ENCODE results near the gene SF3B2.

DNA sequence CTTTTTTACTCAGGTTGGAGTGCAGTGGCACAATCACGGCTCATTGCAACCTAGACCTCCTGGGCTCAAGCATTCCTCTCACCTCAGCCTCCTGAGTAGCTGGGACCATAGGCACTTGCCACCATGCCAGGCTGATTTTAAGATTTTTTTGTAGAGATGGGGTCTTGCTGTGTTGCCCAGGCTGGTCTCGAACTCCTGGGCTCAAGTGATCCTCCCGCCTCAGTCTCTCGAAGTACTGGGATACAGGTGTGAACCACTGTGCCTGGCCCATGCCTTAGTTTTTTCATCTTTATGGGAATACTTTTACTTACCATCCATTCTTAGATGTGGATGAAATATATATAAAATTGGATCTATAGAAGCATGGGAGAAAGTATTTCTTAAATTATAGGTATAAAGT, 23.1 kb downstream of the SF3B2 start:
- TF ChIP-seq, protein P1, sequence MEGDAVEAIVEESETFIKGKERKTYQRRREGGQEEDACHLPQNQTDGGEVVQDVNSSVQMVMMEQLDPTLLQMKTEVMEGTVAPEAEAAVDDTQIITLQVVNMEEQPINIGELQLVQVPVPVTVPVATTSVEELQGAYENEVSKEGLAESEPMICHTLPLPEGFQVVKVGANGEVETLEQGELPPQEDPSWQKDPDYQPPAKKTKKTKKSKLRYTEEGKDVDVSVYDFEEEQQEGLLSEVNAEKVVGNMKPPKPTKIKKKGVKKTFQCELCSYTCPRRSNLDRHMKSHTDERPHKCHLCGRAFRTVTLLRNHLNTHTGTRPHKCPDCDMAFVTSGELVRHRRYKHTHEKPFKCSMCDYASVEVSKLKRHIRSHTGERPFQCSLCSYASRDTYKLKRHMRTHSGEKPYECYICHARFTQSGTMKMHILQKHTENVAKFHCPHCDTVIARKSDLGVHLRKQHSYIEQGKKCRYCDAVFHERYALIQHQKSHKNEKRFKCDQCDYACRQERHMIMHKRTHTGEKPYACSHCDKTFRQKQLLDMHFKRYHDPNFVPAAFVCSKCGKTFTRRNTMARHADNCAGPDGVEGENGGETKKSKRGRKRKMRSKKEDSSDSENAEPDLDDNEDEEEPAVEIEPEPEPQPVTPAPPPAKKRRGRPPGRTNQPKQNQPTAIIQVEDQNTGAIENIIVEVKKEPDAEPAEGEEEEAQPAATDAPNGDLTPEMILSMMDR (IDR thresholded peaks at IDR 0.05): no peak
- TF ChIP-seq EZH2 (IDR thresholded peaks at IDR 0.05; ENCODE audit: borderline replicate concordance, insufficient read depth, low read depth, low read length, poor library complexity, severe bottlenecking): no peak
